ENCODE measurements around the gene OGFOD3. TPM values are rescaled to one million over a fixed set of nuclear protein-coding genes. Genes with fewer than 3 reads are reported as not detected.
"Not testable (repeated sequence)": the region's sequence is repeated elsewhere in the genome, so short reads cannot be mapped to it uniquely, and the experiment has no call there.

OGFOD3 gene
- total and polyA plus RNA-seq, 8 donors, result 10.5 to 30.4 (median 17.4) TPM

GRCh38 chr17:82384051-82384729 lies 34.2 kb downstream of the OGFOD3 start:
- DNase-seq, result no peak
- no peak overlapping the region for H3K27ac ChIP-seq
- intact Hi-C loops (cut with DNase I; ENCODE audit: low total_unique reads), result no loop called here

GRCh38 chr17:82383411-82383810 lies 35.0 kb downstream of the OGFOD3 start:
- no peak for DNase-seq
- H3K36me3 ChIP-seq, result no peaks in the 10 kb centered on the region
- 48 to 71% (median 69%) methylated on average over 3 to 18 of the region's 18 CpGs for WGBS, 5 donors
- H3K27ac ChIP-seq, result no peak overlapping the region
- H3K4me1 ChIP-seq, result peaks cover 7 to 49% (median 40%) of the 10 kb centered on the region in 4 donors
- intact Hi-C loops (cut with DNase I; ENCODE audit: low total_unique reads), result no loop called here
- peaks cover 2 to 90% (median 41%) of the 10 kb centered on the region in 3 donors for H3K27me3 ChIP-seq
- no peak overlapping the region for H3K4me3 ChIP-seq
- TF ChIP-seq POLR2AphosphoS5 (IDR thresholded peaks at IDR 0.05), result no peak
- no peak for TF ChIP-seq POLR2A (IDR thresholded peaks at IDR 0.05)
- TF ChIP-seq CTCF (IDR thresholded peaks at IDR 0.05), result no peak
- no peak for TF ChIP-seq EP300 (IDR thresholded peaks at IDR 0.05)
- H3K9me3 ChIP-seq, result no peaks in the 10 kb centered on the region

More at GRCh38 chr17:82384051-82384729, 34.2 kb downstream of the OGFOD3 start:
- H3K4me3 ChIP-seq, result no peak overlapping the region
- H3K36me3 ChIP-seq, result no peaks in the 10 kb centered on the region
- H3K4me1 ChIP-seq, result peaks cover 7 to 49% (median 40%) of the 10 kb centered on the region in 4 donors
- 54 to 65% (median 55%) methylated on average over 15 to 22 of the region's 22 CpGs for WGBS, 5 donors
- peaks cover 2 to 82% (median 36%) of the 10 kb centered on the region in 3 donors for H3K27me3 ChIP-seq
- H3K9me3 ChIP-seq, result no peaks in the 10 kb centered on the region
- TF ChIP-seq EP300 (IDR thresholded peaks at IDR 0.05) (no peak), CTCF (IDR thresholded peaks at IDR 0.05) (peak in 1 of 7 experiments; percentile 26), POLR2A (IDR thresholded peaks at IDR 0.05) (no peak), POLR2AphosphoS5 (IDR thresholded peaks at IDR 0.05) (no peak)

GRCh38 chr17:82382933-82383255 lies 35.5 kb downstream of the OGFOD3 start:
- no peak overlapping the region for H3K4me3 ChIP-seq
- intact Hi-C loops (cut with DNase I; ENCODE audit: low total_unique reads), result no loop called here
- 58 to 85% (median 80%) methylated on average over 3 to 11 of the region's 11 CpGs for WGBS, 5 donors
- H3K4me1 ChIP-seq, result peaks cover 7 to 44% (median 35%) of the 10 kb centered on the region in 4 donors
- no peaks in the 10 kb centered on the region for H3K36me3 ChIP-seq
- no peak for DNase-seq
- no peaks in the 10 kb centered on the region for H3K9me3 ChIP-seq
- H3K27me3 ChIP-seq, result peaks cover 2 to 90% (median 44%) of the 10 kb centered on the region in 3 donors
- TF ChIP-seq POLR2AphosphoS5 (IDR thresholded peaks at IDR 0.05) (no peak), EP300 (IDR thresholded peaks at IDR 0.05) (no peak), POLR2A (IDR thresholded peaks at IDR 0.05) (no peak), CTCF (IDR thresholded peaks at IDR 0.05) (no peak)
- H3K27ac ChIP-seq, result no peak overlapping the region

GRCh38 chr17:82382220-82382932 lies 36.0 kb downstream of the OGFOD3 start:
- intact Hi-C loops (cut with DNase I; ENCODE audit: low total_unique reads); DNase-seq; H3K4me3 ChIP-seq; H3K36me3 ChIP-seq; H3K27ac ChIP-seq; H3K9me3 ChIP-seq: not testable (repeated sequence)
- WGBS, 5 donors, result 82 to 90% (median 85%) methylated on average over 12 to 21 of the region's 21 CpGs
- H3K4me1 ChIP-seq, result peaks cover 7 to 44% (median 34%) of the 10 kb centered on the region in 4 donors
- H3K27me3 ChIP-seq, result peaks cover 2 to 90% (median 44%) of the 10 kb centered on the region in 3 donors

- H3K4me3 ChIP-seq; intact Hi-C loops (cut with DNase I; ENCODE audit: low total_unique reads); DNase-seq; H3K27ac ChIP-seq; H3K36me3 ChIP-seq; H3K9me3 ChIP-seq: not testable (repeated sequence)
- WGBS, 5 donors, result 71 to 81% (median 75%) methylated on average over 10 of the region's 10 CpGs
- peaks cover 7 to 36% (median 28%) of the 10 kb centered on the region in 4 donors for H3K4me1 ChIP-seq
- peaks cover 2 to 84% (median 38%) of the 10 kb centered on the region in 3 donors for H3K27me3 ChIP-seq
Measured at GRCh38 chr17:82381703-82382009, 36.7 kb downstream of the OGFOD3 start.

All from stomach (tissue), 9 donors.